Measurements from ENCODE around the gene ALPK1.

Gene ALPK1

DNA sequence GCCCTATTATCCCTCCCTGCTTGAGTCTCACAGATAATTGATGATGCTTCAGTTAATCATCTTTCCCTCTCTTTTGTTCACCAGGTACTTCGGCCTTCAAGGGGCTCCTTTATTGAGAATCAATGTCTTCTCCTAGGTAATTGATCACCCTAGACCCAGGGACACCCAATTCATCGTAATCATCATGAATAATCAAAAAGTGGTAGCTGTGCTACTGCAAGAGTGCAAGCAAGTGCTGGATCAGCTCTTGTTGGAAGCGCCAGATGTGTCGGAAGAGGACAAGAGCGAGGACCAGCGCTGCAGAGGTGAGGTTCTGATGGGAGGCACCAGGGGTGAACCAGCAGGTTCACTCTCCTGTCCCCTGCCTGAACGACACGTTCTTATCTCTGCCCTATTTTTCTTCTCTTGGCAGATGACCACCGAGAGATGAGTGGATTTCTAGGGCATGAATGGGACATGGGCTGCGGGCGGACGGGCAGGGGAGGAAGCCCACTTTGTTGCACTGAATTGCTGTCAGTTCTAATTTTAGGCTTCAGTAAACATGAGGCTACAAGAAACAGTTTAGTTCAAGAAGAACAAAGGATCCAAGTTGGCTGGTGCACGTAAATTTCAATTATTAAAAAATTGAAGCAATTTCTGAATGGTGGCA lies 80.5 kb downstream of the ALPK1 start:
- H3K27ac ChIP-seq: no peak overlapping the region
- TF ChIP-seq, protein P1, sequence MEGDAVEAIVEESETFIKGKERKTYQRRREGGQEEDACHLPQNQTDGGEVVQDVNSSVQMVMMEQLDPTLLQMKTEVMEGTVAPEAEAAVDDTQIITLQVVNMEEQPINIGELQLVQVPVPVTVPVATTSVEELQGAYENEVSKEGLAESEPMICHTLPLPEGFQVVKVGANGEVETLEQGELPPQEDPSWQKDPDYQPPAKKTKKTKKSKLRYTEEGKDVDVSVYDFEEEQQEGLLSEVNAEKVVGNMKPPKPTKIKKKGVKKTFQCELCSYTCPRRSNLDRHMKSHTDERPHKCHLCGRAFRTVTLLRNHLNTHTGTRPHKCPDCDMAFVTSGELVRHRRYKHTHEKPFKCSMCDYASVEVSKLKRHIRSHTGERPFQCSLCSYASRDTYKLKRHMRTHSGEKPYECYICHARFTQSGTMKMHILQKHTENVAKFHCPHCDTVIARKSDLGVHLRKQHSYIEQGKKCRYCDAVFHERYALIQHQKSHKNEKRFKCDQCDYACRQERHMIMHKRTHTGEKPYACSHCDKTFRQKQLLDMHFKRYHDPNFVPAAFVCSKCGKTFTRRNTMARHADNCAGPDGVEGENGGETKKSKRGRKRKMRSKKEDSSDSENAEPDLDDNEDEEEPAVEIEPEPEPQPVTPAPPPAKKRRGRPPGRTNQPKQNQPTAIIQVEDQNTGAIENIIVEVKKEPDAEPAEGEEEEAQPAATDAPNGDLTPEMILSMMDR (conservative IDR thresholded peaks at IDR 0.05): no peak

DNA sequence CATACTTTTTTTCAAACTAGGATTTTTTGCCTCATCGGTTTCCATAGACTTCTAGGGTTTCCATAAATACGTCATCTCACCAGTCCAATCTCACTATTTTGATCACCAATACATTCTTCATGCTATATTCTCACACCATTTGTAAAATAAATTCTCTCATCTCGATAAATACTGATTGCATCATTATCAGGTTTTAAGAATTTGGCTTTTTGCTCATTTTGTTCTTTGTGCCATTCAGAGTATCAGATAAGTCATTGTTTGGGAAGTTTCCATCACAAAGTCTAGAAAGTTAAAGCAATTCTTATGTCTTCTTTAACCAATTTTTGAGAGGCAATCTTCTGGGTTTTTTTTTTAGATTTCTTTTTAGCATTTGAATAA lies 81.1 kb downstream of the ALPK1 start:
- TF ChIP-seq, protein P1 (conservative IDR thresholded peaks at IDR 0.05): no peak
- no peak overlapping the region for H3K27ac ChIP-seq

DNA sequence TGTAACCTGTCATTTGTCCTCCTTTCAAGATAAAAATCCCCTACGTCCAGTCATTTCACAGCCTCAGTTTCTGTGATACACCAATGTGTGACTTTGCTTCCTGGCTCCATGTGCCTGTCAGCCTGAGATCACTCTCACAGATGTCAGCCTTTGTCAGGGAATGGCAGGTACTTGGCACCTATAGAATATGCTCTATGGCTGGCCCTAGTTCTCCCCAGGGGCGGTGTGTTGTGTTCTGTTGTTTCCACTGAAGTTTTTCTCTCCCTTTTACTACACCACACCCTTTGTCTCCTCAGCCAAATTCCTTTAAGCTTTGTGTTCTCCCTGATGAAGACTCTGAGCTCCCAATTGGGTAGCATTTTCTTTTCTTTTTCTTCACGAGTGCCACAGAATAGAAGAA lies 81.7 kb downstream of the ALPK1 start:
- no peak overlapping the region for H3K27ac ChIP-seq
- TF ChIP-seq, protein P1 (conservative IDR thresholded peaks at IDR 0.05): no peak

DNA sequence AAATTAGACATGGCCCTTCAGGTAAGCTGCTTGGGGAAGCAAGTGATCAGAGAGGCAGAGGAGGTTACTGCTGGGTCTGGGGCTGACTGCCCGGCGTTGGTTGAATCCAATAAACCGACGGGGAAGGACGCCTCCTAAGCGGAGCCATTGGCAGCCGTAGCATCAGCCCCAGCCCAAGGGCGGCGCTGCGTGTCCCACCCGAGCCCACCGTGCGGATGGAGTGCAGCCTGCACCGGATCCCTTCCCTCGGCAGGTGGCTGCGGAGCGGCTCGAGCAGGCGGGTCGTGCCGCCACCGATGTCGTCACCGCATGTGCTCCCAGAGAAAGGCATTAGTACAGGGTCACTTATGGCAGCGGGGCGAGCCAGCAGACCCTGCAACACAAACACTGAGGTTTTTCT lies 82.1 kb downstream of the ALPK1 start:
- no peak overlapping the region for H3K27ac ChIP-seq
- TF ChIP-seq, protein P1 (conservative IDR thresholded peaks at IDR 0.05): no peak

DNA sequence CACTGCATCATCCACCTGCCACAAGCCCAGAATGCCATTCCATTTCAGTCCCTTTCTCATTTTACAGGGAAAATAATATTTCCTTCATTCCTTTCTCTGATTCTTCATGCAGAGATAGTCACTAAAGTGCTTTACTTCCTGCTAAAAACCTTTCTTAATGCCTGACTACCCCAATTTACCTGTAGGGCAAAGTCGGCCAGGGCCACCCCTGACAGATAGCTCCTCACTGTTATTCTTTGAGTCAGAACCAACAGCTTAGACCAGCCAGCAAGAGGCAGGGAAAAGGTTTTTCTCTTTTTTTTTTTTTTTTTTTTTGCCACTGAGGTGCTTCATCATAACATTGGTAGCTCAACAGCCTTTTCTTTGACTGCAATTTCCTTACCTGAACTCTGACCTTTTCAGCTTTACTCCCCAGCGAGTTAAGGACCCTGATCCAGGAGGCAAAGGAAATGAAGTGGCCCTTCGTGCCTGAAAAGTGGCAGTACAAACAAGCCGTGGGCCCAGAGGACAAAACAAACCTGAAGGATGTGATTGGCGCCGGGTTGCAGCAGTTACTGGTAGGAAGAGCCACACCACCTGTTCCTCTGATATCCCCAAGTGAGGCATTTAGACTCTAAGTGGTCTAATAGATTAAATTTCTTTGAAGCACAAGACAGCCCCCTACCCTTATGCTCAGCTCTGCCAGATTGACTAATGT lies 85.0 kb downstream of the ALPK1 start:
- TF ChIP-seq, protein P1 (conservative IDR thresholded peaks at IDR 0.05): no peak
- H3K27ac ChIP-seq: no peak overlapping the region

DNA sequence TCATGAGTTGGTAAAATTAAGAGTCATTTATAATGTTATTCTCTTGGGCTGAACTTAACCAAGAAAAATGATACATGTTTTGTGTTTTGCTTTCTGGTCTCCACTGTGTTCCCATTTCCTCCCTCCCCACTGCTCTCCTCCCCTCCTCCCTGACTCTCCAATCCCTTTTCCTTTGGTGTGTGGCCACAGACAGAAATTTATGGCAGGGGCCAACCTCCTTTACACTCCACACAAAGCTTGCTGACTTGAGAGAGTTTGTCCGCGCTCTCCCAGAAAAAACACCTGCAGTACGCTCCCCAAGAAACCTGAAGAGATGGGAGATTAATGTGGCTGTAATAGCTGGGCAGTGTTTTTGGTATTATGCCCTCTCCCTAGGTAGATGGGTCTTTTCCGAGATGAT lies 88.9 kb downstream of the ALPK1 start:
- no peak overlapping the region for H3K27ac ChIP-seq
- TF ChIP-seq, protein P1 (conservative IDR thresholded peaks at IDR 0.05): no peak

DNA sequence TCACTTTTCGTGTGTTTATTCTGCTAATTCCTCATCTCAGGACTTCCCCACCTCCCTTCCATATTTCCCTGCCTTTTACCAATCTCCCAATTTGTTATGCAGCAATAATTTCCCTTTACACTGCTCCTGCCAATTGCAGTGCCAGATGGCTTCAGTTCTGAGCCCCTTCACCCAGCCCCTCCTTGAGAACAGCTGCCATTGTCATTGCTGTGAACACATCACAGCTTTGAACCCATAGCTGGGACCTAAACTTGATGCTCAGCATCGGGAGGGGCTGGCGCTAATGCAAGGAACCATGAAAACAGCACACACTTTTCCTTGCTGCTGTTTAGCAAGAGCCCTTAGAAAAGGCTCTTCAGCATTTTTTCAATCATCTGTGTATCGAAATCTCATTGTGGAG lies 104.9 kb downstream of the ALPK1 start:
- TF ChIP-seq, protein P1 (conservative IDR thresholded peaks at IDR 0.05): no peak
- H3K27ac ChIP-seq: no peak overlapping the region

Data from VCaP (cell line).